HUES6 (cell line): ENCODE measurements around the gene ZNF263.

Experiments
- H3K27ac ChIP-seq: 2 replicates; pipeline ENCODE4 v1.7.0; 2013; ENCODE audit warnings: low read depth, mild to moderate bottlenecking, low read length, inconsistent platforms
- H3K27me3 ChIP-seq: 2 replicates; pipeline ENCODE4 v1.6.1; 2013; ENCODE audit warnings: low read length; ENCODE audit not compliant: control insufficient read depth, insufficient read depth
- H3K36me3 ChIP-seq: 2 replicates; pipeline ENCODE4 v1.6.1; 2013; ENCODE audit warnings: low read length; ENCODE audit not compliant: control insufficient read depth, insufficient read depth
- H3K4me1 ChIP-seq: 2 replicates; pipeline ENCODE4 v1.6.1; 2013; ENCODE audit warnings: low read length; ENCODE audit not compliant: control insufficient read depth, insufficient read depth
- H3K4me3 ChIP-seq: 2 replicates; pipeline ENCODE4 v1.5.1; 2013; ENCODE audit warnings: low read depth, low read length
- H3K9ac ChIP-seq: one replicate; pipeline ENCODE4 v1.6.1; 2013; ENCODE audit warnings: mild to moderate bottlenecking, low read length
- H3K9me3 ChIP-seq: 2 replicates; pipeline ENCODE4 v1.6.1; 2013; ENCODE audit warnings: low read depth, low read length; ENCODE audit not compliant: control insufficient read depth, insufficient read depth

The ZNF263 gene

DNA sequence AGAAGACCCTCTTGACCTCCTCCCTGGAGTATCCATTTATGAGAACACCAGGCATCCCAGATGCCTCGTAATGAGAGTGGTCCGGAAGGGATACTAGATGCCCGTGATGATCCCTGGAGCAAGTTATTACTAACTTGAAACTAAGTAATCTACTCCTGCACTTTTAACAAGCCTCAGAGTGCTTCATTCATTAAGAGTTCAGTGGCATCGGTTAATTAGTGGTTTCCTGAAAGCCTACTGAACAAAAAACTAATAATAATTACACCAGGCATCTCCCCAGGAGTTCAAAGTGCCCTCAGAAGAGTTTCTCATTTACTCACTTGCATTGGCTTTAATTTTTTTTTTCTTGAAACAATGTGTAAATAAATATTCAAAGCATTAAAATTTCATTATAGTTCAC, 44.2 kb downstream of the ZNF263 start:
- Histone ChIP-seq H3K36me3 (no peaks in the 10 kb centered on the region), H3K4me1 (no peaks in the 10 kb centered on the region), H3K27me3 (0 out of 2 replicates have a peak, but pooled peaks cover 3% of the 10 kb centered on the region), H3K9me3 (peaks cover 6% of the 10 kb centered on the region; the same call in 1 of the 2 replicates), H3K9ac (no peak overlapping the region), H3K4me3 (no peak overlapping the region), H3K27ac (no peak overlapping the region)

DNA sequence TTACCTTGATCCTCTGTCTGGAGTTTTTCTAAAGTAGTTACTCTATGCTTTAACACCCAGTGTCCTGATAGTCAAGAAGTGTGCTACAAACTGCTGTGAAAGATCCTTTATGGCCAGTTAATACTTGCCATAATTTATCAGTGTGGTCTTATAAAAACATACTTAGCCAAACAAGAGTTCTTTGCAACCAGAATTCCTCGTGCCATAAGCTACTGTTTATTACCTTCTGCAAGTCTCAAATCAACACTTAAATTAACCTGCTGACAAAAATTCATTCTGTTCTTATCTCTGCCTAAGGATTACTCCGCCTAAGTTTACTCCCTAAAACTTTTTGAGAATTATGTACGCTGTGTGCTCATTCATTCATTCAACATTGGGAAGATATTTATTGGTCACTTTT, 44.8 kb downstream of the ZNF263 start:
- no peak overlapping the region for H3K27ac ChIP-seq
- H3K4me3 ChIP-seq = no peak overlapping the region
- H3K27me3 ChIP-seq = 0 out of 2 replicates have a peak, but pooled peaks cover 3% of the 10 kb centered on the region
- H3K9ac ChIP-seq = no peak overlapping the region
- no peaks in the 10 kb centered on the region for H3K36me3 ChIP-seq
- H3K9me3 ChIP-seq = peaks cover 6% of the 10 kb centered on the region; the same call in 1 of the 2 replicates
- no peaks in the 10 kb centered on the region for H3K4me1 ChIP-seq

DNA sequence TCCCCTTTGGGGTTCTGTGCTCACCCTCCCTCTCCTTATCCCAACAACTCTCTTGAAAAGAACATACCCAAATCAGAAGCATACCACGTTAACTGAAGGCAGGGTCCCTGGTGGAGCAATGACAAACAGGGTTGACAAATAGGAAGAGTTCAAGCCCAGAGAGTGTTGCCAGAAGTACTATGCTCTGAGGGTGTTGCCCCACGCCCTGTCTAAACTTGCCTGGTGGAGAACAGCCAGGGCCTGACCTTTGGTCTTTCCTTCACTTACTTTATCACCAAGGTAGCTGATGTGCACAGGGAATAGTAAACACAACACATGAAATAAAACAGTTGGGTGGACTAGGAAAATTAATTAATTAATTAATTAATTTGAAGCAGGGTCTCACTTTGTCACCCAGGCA, 45.4 kb downstream of the ZNF263 start:
- Histone ChIP-seq H3K4me3 (no peak overlapping the region), H3K27me3 (0 out of 2 replicates have a peak, but pooled peaks cover 3% of the 10 kb centered on the region), H3K36me3 (no peaks in the 10 kb centered on the region), H3K9ac (no peak overlapping the region), H3K4me1 (no peaks in the 10 kb centered on the region), H3K9me3 (peaks cover 6% of the 10 kb centered on the region; the same call in 1 of the 2 replicates), H3K27ac (no peak overlapping the region)
